Placental pericyte (primary cell): ENCODE measurements around the gene CCDC157. TPM values are rescaled to one million over a fixed set of nuclear protein-coding genes. Genes with fewer than 3 reads are reported as not detected.

Experiments used
- small RNA-seq: library from RNA; depleted of rRNA; stranded (forward); fragments of <200 nt; gene quantifications from one replicate; pipeline ENCODE3, GENCODE V24; 2012; ENCODE audit warnings: low replicate concordance
- total RNA-seq: library from RNA; depleted of rRNA; stranded (reverse); fragments of >200 nt; gene quantifications from 2 replicates; pipeline ENCODE4 v1.2.3, GENCODE V29; 2012

CCDC157 gene
- total RNA-seq: 2.4 TPM in 2 replicates

GRCh38 chr22:30356449-30357235 is at the start of gene CCDC157, which contains the start of gene SF3A1:
Gene CCDC157, plus strand, starts transcription at chr22:30357007. Its CDS starts 8,994 bp downstream, at chr22:30366001.
Gene SF3A1, minus strand, starts transcription at chr22:30356894. Its CDS starts 102 bp downstream, at chr22:30356792.

GRCh38 chr22:30326706-30327362 is 30.0 kb upstream of the CCDC157 start, which contains the start of gene TBC1D10A:
Gene TBC1D10A, minus strand, starts transcription at chr22:30326941. Its CDS starts 60 bp downstream, at chr22:30326881.

GRCh38 chr22:30386960-30387827 is 30.4 kb downstream of the CCDC157 start, which contains the start of gene RNF215:
Gene RNF215, minus strand, starts transcription at chr22:30387411. Its CDS starts 98 bp downstream, at chr22:30387313.

GRCh38 chr22:30396871-30397655 is 40.3 kb downstream of the CCDC157 start, which contains the start of gene SEC14L2:
Gene SEC14L2, plus strand, starts transcription at chr22:30397018. Its CDS starts 99 bp downstream, at chr22:30397117.

GRCh38 chr22:30425616-30426387 is 69.0 kb downstream of the CCDC157 start, which contains the start of gene MTFP1:
Gene MTFP1, plus strand, starts transcription at chr22:30425768. Its CDS starts 112 bp downstream, at chr22:30425880.

Small RNA genes lying within 50 kb of the gene (small RNA-seq; reads per million reads assigned to genes)
- gene AC004832.3 (not detected), gene RNU6-564P (0.10 reads per million)

Other genes with a start within 250 kb of the CCDC157 start
- 82.9 and 109 TPM in 2 replicates for gene LIF, start 110.2 kb upstream of the CCDC157 start, total RNA-seq
- gene OSM, start 90.2 kb upstream of the CCDC157 start, total RNA-seq: not detected in 2 replicates
- gene CASTOR1, start 67.5 kb upstream of the CCDC157 start, total RNA-seq: 4.7 and 6.1 TPM in 2 replicates
- 28.1 and 30.0 TPM in 2 replicates for gene TBC1D10A, start 30.1 kb upstream of the CCDC157 start, total RNA-seq
- 41.1 and 54.8 TPM in 2 replicates for gene SF3A1, start 113 bp upstream of the CCDC157 start, total RNA-seq
- 21.5 and 32.8 TPM in 2 replicates for gene RNF215, start 30.4 kb downstream of the CCDC157 start, total RNA-seq
- gene SEC14L2, start 40.0 kb downstream of the CCDC157 start, total RNA-seq: 9.8 and 28.8 TPM in 2 replicates
- 29.6 and 35.0 TPM in 2 replicates for gene MTFP1, start 68.8 kb downstream of the CCDC157 start, total RNA-seq
- not detected in 2 replicates for gene SEC14L3, start 115.0 kb downstream of the CCDC157 start, total RNA-seq
- gene SEC14L4, start 148.7 kb downstream of the CCDC157 start, total RNA-seq: under 0.01 TPM in 1 of 2 replicates, not detected in the other
- gene SEC14L6, start 189.7 kb downstream of the CCDC157 start, total RNA-seq: not detected in 2 replicates
- gene GAL3ST1, start 217.7 kb downstream of the CCDC157 start, total RNA-seq: not detected in 2 replicates
- gene PES1, start 234.9 kb downstream of the CCDC157 start, total RNA-seq: 87.3 and 108 TPM in 2 replicates